IPS-15b (cell line): ENCODE results near the gene SLC2A1.

ENCODE experiments used
- H3K27me3 ChIP-seq: one replicate; pipeline ENCODE4 v1.6.1; 2013; ENCODE audit warnings: low read length; ENCODE audit not compliant: control insufficient read depth, insufficient read depth
- H3K36me3 ChIP-seq: one replicate; pipeline ENCODE4 v1.6.1; 2013; ENCODE audit warnings: low read length; ENCODE audit not compliant: control insufficient read depth, insufficient read depth
- H3K4me1 ChIP-seq: one replicate; pipeline ENCODE4 v1.6.1; 2013; ENCODE audit warnings: mild to moderate bottlenecking, low read length; ENCODE audit not compliant: control insufficient read depth, insufficient read depth
- H3K4me3 ChIP-seq: one replicate; pipeline ENCODE4 v1.5.1; 2013; ENCODE audit warnings: low read depth, low read length
- H3K9ac ChIP-seq: one replicate; pipeline ENCODE4 v1.6.1; 2013; ENCODE audit warnings: low read depth, mild to moderate bottlenecking, low read length
- H3K9me3 ChIP-seq: one replicate; pipeline ENCODE4 v1.6.1; 2013; ENCODE audit warnings: mild to moderate bottlenecking, low read length; ENCODE audit not compliant: control insufficient read depth, insufficient read depth

SLC2A1 gene

GRCh38 chr1:42996384-42996970, 37.8 kb upstream of the SLC2A1 start:
- no peaks in the 10 kb centered on the region for H3K27me3 ChIP-seq

GRCh38 chr1:42993502-42994136, 35.0 kb upstream of the SLC2A1 start:
- no peaks in the 10 kb centered on the region for H3K36me3 ChIP-seq
- H3K4me1 ChIP-seq = peaks cover 3% of the 10 kb centered on the region
- H3K27me3 ChIP-seq = no peaks in the 10 kb centered on the region
- H3K9ac ChIP-seq = no peak overlapping the region
- H3K9me3 ChIP-seq = no peaks in the 10 kb centered on the region
- no peak overlapping the region for H3K4me3 ChIP-seq

More at GRCh38 chr1:42996384-42996970, 37.8 kb upstream of the SLC2A1 start:
- no peaks in the 10 kb centered on the region for H3K36me3 ChIP-seq
- no peak overlapping the region for H3K4me3 ChIP-seq
- H3K4me1 ChIP-seq = peaks cover 3% of the 10 kb centered on the region
- H3K9ac ChIP-seq = no peak overlapping the region
- no peaks in the 10 kb centered on the region for H3K9me3 ChIP-seq

- Histone ChIP-seq H3K4me1 (peaks cover 3% of the 10 kb centered on the region), H3K36me3 (no peaks in the 10 kb centered on the region), H3K4me3 (no peak overlapping the region), H3K9me3 (no peaks in the 10 kb centered on the region), H3K27me3 (no peaks in the 10 kb centered on the region), H3K9ac (no peak overlapping the region)
Measured at GRCh38 chr1:42992054-42992571, 33.4 kb upstream of the SLC2A1 start.

GRCh38 chr1:42990757-42991346, 32.2 kb upstream of the SLC2A1 start:
- Histone ChIP-seq H3K9ac (no peak overlapping the region), H3K27me3 (no peaks in the 10 kb centered on the region), H3K4me1 (peaks cover 3% of the 10 kb centered on the region), H3K9me3 (no peaks in the 10 kb centered on the region), H3K36me3 (no peaks in the 10 kb centered on the region), H3K4me3 (no peak overlapping the region)

GRCh38 chr1:42983693-42984092, 25.0 kb upstream of the SLC2A1 start:
- Histone ChIP-seq H3K4me1 (no peaks in the 10 kb centered on the region), H3K9ac (no peak overlapping the region), H3K36me3 (peaks cover 17% of the 10 kb centered on the region), H3K4me3 (no peak overlapping the region), H3K9me3 (no peaks in the 10 kb centered on the region), H3K27me3 (no peaks in the 10 kb centered on the region)

- no peak overlapping the region for H3K9ac ChIP-seq
- H3K4me3 ChIP-seq = no peak overlapping the region
- no peaks in the 10 kb centered on the region for H3K27me3 ChIP-seq
- no peaks in the 10 kb centered on the region for H3K9me3 ChIP-seq
- H3K4me1 ChIP-seq = no peaks in the 10 kb centered on the region
- H3K36me3 ChIP-seq = peaks cover 20% of the 10 kb centered on the region
Measured at GRCh38 chr1:42983253-42983652, 24.6 kb upstream of the SLC2A1 start.

GRCh38 chr1:42982641-42983040, 24.0 kb upstream of the SLC2A1 start:
- no peaks in the 10 kb centered on the region for H3K9me3 ChIP-seq
- no peak overlapping the region for H3K4me3 ChIP-seq
- H3K9ac ChIP-seq = no peak overlapping the region
- H3K4me1 ChIP-seq = no peaks in the 10 kb centered on the region
- no peaks in the 10 kb centered on the region for H3K27me3 ChIP-seq
- H3K36me3 ChIP-seq = peaks cover 25% of the 10 kb centered on the region

GRCh38 chr1:42981871-42982270, 23.2 kb upstream of the SLC2A1 start:
- no peaks in the 10 kb centered on the region for H3K27me3 ChIP-seq
- H3K4me3 ChIP-seq = no peak overlapping the region
- H3K36me3 ChIP-seq = peaks cover 25% of the 10 kb centered on the region
- no peaks in the 10 kb centered on the region for H3K4me1 ChIP-seq
- no peak overlapping the region for H3K9ac ChIP-seq
- no peaks in the 10 kb centered on the region for H3K9me3 ChIP-seq

- H3K4me3 ChIP-seq = no peak overlapping the region
- no peaks in the 10 kb centered on the region for H3K27me3 ChIP-seq
- H3K9me3 ChIP-seq = no peaks in the 10 kb centered on the region
- H3K36me3 ChIP-seq = peaks cover 25% of the 10 kb centered on the region
- no peak overlapping the region for H3K9ac ChIP-seq
- H3K4me1 ChIP-seq = no peaks in the 10 kb centered on the region
Measured at GRCh38 chr1:42981255-42981805, 22.7 kb upstream of the SLC2A1 start.

- H3K4me1 ChIP-seq = no peaks in the 10 kb centered on the region
- no peaks in the 10 kb centered on the region for H3K9me3 ChIP-seq
- H3K36me3 ChIP-seq = peaks cover 24% of the 10 kb centered on the region
- H3K9ac ChIP-seq = no peak overlapping the region
- H3K4me3 ChIP-seq = no peak overlapping the region
- no peaks in the 10 kb centered on the region for H3K27me3 ChIP-seq
Measured at GRCh38 chr1:42979896-42980800, 21.5 kb upstream of the SLC2A1 start.

GRCh38 chr1:42979036-42979430, 20.4 kb upstream of the SLC2A1 start:
- Histone ChIP-seq H3K36me3 (peaks cover 22% of the 10 kb centered on the region), H3K9ac (no peak overlapping the region)

More at GRCh38 chr1:42979036-42979430, 20.4 kb upstream of the SLC2A1 start:
- H3K27me3 ChIP-seq = no peaks in the 10 kb centered on the region
- no peak overlapping the region for H3K4me3 ChIP-seq
- no peaks in the 10 kb centered on the region for H3K9me3 ChIP-seq
- no peaks in the 10 kb centered on the region for H3K4me1 ChIP-seq
